Measurements from ENCODE around the gene NFATC2. TPM values are rescaled to one million over a fixed set of nuclear protein-coding genes. Genes with fewer than 3 reads are reported as not detected.

The NFATC2 gene
- total RNA-seq, 3 donors from 2014 or later (not counting 1 experiment from before 2014, with no cell fraction given), result 141 to 195 (median 160) TPM

DNA sequence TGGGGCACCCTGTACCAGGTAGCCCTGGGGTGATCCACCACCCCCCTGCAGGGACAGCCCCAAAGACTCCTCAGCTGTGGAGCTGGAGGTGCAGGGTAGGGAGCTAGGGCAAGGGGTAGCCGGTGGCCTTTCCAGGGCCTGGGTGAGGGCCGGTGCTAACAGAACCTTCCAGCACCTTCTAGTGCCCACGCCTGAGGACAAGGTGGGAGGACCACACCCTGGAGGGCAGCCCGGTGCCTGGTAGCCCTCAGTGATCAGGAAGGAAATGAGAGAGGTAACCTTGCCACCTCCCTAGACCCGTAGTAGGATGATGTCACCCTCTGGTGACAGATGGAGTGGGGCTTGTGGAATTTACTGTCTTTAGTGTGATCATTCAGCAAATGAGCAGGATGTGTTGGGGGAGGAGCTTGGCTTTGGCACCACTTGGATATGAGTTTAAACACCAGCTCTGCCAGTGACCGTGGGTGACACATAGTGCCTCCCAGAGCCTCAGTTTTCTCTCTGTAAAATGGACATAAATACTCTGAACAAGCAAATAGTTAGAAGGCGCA, 187.7 kb downstream of the NFATC2 start:
- H3K27me3 Mint-ChIP-seq (ENCODE audit: low read depth in 2 of 2), result no peaks in the 10 kb centered on the region
- Histone ChIP-seq H3K27me3 (ENCODE audit: control insufficient read depth, insufficient read depth, low read length) (no peaks in the 10 kb centered on the region), H3K4me3 (ENCODE audit: low read length) (no peak overlapping the region), H3K36me3 (ENCODE audit: control insufficient read depth, insufficient read depth, low read length) (no peaks in the 10 kb centered on the region), H3K9me3 (ENCODE audit: control insufficient read depth, insufficient read depth, low read length) (no peaks in the 10 kb centered on the region), H3K4me1 (ENCODE audit: control insufficient read depth, insufficient read depth, low read length) (no peaks in the 10 kb centered on the region), H3K27ac (ENCODE audit: low read length) (no peak overlapping the region)
- peaks cover 6 to 7% of the 10 kb centered on the region in 2 donors for H3K4me1 Mint-ChIP-seq
- ATAC-seq, result no peak
- 57% methylated on average over 7 of the region's 7 CpGs for WGBS (ENCODE audit: insufficient coverage)
- no peak for DNase-seq
- intact Hi-C loops (cut with micrococcal nuclease), result no loop called here
- no peak overlapping the region for H3K4me3 Mint-ChIP-seq
- H3K27ac Mint-ChIP-seq, result no peak overlapping the region
- no peaks in the 10 kb centered on the region for H3K36me3 Mint-ChIP-seq
- H3K9me3 Mint-ChIP-seq, result no peaks in the 10 kb centered on the region
- TF ChIP-seq, protein P1, sequence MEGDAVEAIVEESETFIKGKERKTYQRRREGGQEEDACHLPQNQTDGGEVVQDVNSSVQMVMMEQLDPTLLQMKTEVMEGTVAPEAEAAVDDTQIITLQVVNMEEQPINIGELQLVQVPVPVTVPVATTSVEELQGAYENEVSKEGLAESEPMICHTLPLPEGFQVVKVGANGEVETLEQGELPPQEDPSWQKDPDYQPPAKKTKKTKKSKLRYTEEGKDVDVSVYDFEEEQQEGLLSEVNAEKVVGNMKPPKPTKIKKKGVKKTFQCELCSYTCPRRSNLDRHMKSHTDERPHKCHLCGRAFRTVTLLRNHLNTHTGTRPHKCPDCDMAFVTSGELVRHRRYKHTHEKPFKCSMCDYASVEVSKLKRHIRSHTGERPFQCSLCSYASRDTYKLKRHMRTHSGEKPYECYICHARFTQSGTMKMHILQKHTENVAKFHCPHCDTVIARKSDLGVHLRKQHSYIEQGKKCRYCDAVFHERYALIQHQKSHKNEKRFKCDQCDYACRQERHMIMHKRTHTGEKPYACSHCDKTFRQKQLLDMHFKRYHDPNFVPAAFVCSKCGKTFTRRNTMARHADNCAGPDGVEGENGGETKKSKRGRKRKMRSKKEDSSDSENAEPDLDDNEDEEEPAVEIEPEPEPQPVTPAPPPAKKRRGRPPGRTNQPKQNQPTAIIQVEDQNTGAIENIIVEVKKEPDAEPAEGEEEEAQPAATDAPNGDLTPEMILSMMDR (IDR thresholded peaks at IDR 0.05), result no peak

- 94% methylated on average over 17 of the region's 17 CpGs for WGBS (ENCODE audit: insufficient coverage)
- Mint-ChIP-seq H3K4me3 (no peak overlapping the region), H3K9me3 (no peaks in the 10 kb centered on the region), H3K27me3 (ENCODE audit: low read depth in 2 of 2) (no peaks in the 10 kb centered on the region), H3K36me3 (no peaks in the 10 kb centered on the region), H3K4me1 (peaks cover 6 to 7% of the 10 kb centered on the region in 2 donors), H3K27ac (no peak overlapping the region)
- no peak for DNase-seq
- ATAC-seq, result no peak
- no peaks in the 10 kb centered on the region for H3K36me3 ChIP-seq (ENCODE audit: control insufficient read depth, insufficient read depth, low read length)
- no peaks in the 10 kb centered on the region for H3K27me3 ChIP-seq (ENCODE audit: control insufficient read depth, insufficient read depth, low read length)
- no peak overlapping the region for H3K27ac ChIP-seq (ENCODE audit: low read length)
- no peak overlapping the region for H3K4me3 ChIP-seq (ENCODE audit: low read length)
- no peaks in the 10 kb centered on the region for H3K9me3 ChIP-seq (ENCODE audit: control insufficient read depth, insufficient read depth, low read length)
- intact Hi-C loops (cut with micrococcal nuclease), result no loop called here
- no peaks in the 10 kb centered on the region for H3K4me1 ChIP-seq (ENCODE audit: control insufficient read depth, insufficient read depth, low read length)
- TF ChIP-seq, protein P1 (IDR thresholded peaks at IDR 0.05), result no peak
Observed at GRCh38 chr20:51354191-51354768, 188.2 kb downstream of the NFATC2 start.

DNA sequence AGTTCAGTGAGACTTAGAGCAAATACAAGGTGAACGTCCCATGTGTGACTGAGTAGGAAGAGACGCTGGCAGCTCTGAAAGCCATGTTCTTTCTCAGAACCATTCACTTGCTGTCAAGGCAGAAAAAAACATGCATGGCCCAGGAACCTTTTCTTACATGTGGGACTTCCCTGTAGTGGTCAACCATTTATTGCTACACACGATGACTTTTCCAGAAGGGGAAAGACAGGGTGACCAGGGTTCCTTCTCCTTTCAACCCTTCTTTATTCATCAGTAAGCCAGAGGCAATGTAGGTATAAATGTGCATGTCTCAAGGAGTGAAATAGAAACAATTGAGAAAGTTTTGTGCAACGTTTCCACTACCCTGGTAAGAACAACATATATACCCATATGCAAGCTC, 189.0 kb downstream of the NFATC2 start:
- 77% methylated on average over 4 of the region's 4 CpGs for WGBS (ENCODE audit: insufficient coverage)
- no peak for ATAC-seq
- no peaks in the 10 kb centered on the region for H3K9me3 ChIP-seq (ENCODE audit: control insufficient read depth, insufficient read depth, low read length)

More for the DNA sequence above, 189.0 kb downstream of the NFATC2 start:
- TF ChIP-seq, protein P1 (IDR thresholded peaks at IDR 0.05), result no peak
- no peak overlapping the region for H3K27ac ChIP-seq (ENCODE audit: low read length)
- Mint-ChIP-seq H3K27ac (no peak overlapping the region), H3K4me3 (no peak overlapping the region), H3K4me1 (peaks cover 6 to 7% of the 10 kb centered on the region in 2 donors), H3K9me3 (no peaks in the 10 kb centered on the region), H3K27me3 (ENCODE audit: low read depth in 2 of 2) (no peaks in the 10 kb centered on the region), H3K36me3 (no peaks in the 10 kb centered on the region)
- DNase-seq, result no peak
- no peaks in the 10 kb centered on the region for H3K36me3 ChIP-seq (ENCODE audit: control insufficient read depth, insufficient read depth, low read length)
- H3K27me3 ChIP-seq (ENCODE audit: control insufficient read depth, insufficient read depth, low read length), result no peaks in the 10 kb centered on the region
- no peaks in the 10 kb centered on the region for H3K4me1 ChIP-seq (ENCODE audit: control insufficient read depth, insufficient read depth, low read length)
- no peak overlapping the region for H3K4me3 ChIP-seq (ENCODE audit: low read length)
- intact Hi-C loops (cut with micrococcal nuclease), result no loop called here

Measured in natural killer cell (primary cell).